ENCODE measurements around the gene ANKRD2. TPM values are rescaled to one million over a fixed set of nuclear protein-coding genes. Genes with fewer than 3 reads are reported as not detected.

The ANKRD2 gene, protein sequence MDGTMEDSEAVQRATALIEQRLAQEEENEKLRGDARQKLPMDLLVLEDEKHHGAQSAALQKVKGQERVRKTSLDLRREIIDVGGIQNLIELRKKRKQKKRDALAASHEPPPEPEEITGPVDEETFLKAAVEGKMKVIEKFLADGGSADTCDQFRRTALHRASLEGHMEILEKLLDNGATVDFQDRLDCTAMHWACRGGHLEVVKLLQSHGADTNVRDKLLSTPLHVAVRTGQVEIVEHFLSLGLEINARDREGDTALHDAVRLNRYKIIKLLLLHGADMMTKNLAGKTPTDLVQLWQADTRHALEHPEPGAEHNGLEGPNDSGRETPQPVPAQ
- 0.65 and 1.1 TPM in 2 replicates for total RNA-seq

DNA sequence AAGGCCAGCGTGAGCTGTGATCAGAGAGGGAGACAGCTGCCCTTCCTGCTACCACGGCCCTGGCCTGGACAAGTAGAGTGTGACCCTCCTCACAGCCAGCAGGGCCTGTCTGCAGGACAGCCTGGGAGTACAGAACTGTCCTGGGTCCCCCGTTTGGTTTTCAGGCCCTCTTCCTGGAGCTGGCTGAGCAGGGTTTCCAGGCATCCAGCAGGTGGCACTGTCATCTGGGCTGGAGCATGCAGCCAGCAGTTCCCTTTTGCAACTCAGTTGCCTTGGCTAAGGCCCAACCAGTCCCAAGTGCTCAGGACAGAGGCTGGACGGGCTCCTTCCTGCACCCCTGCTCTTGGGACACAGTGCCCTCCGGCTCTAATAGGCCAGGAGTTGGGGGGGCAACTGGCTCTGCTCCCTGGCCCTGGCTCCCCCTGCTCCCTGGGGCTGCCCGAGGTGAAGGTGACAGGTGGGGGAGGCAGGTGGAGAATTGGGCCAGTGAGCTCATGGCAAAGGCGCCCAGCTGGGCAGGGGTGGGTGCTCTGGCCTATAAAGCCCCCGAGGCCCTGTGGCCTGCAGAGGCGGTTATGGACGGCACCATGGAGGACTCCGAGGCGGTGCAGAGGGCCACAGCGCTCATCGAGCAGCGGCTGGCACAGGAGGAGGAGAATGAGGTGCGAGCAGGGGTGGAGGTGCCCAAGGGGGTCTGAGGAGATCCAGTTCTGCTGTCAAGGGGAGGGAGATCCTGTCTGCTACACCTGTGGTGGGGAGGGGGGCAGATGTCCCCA is at the start of gene ANKRD2:
ANKRD2 (plus strand) TSS at position 566 of the 776 bp plus-strand sequence; CDS start at position 576, 10 bp downstream.

DNA sequence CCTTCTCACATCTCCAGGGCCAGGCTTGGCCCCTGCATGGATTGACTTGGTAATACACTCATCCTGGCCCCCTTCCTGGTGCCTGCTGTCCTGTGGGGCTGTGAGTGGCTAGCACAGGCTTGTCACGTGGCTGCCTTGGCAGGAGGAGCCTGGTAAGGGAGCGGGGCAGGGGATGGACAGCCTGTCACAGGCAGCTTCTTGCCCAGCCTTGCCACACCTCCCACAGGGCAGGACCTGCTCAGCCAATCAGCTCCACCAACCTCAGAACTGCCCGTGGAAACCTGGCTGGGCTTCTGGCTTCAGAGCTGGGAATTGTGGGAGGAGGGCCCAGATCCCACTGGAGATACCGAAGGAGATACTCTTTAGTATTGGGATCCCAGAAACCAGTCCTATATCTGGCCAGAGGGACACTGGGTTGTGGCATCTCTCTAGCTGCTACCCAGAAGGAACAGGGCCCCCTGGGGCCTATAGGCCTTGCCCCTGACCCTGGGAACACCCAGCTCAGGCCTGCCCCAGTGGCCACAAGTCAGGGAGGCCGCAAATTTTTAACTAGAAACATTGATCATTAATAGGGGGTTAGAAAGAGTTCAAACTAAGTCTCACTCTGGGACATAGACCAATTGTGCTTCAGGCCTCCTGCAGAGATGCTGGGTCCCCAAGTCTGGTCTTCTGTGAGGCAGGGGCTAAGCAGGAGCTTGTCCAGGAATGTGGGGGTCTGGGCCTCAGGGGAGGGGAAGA is 11.7 kb downstream of the ANKRD2 start, which contains the start of gene HOGA1:
HOGA1 (plus strand) TSS at position 330 of the 738 bp plus-strand sequence; CDS start at position 645, 315 bp downstream.

DNA sequence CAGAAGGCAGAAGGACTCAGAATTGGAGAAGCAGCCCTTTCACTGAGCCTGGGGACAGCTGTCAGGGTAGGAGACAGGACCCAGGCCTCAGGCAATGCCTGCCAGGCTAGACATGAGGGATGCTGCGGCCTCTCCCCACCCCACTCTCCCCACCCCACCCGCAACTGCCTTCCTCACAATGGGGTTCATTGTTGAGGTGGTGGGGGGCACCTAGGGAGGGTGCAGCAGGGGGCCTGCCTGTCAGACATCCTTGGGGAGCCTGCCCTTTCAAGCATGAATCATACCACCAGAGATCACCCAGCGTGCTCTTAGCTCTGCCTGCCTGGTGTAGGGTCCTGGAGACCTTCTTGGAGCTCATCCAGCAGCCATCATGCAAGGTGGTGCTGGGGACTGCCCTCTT is 16.9 kb downstream of the ANKRD2 start, which contains the start of gene C10orf62:
C10orf62 (plus strand) TSS at position 243 of the 400 bp plus-strand sequence. CDS start 177 bp downstream, outside the sequence.

DNA sequence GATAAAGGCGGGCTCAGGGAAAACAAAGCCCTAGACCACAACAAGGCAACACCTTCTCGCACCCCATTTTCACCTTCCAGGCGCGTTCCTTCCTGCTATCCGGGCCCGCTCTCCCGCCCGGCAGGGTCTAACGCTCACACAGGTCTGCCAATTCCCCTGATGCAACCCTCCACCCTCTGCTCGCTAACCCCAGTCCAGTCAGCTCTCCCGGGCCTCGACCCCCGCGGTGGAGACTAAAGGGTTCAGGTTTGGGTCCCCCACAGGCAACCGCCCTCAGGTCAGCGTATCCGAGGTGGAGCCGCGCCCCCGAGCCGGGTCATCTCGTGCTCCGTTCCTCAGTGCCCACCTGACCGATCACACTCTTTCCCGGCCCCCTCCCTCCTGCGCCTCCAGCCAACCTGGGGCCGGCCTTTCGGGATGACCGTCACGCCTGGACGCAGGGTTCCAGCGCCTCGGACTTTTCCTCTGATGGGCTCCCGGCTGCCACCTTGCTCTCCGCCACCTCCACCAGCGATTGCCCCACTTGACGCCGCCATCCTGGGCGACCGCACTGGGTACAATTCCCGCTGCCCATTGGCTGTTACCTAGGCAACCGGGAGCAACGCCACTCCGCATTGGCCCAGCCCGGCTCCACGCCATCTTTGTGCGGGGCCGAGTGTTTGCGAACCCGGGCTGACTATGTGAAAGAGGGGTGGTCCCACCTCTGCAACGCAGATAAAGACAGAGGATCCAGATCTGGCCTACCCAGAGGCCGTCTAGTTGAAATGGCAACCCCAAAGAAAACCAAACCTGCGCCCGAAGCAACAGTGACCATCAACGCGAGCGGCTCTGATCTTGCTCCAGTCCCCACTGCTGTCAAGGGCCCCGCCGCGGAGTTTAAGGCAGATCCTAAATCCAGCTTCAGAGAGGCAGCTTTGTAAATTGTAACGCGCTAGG is 60.6 kb downstream of the ANKRD2 start, which contains the start of gene MORN4:
MORN4 (minus strand) TSS at position 552 of the 936 bp plus-strand sequence. CDS start 13,847 bp downstream, outside the sequence.

Other genes starting within 250 kb of the ANKRD2 start
- 9.5 and 11.4 TPM in 2 replicates for gene FRAT2, start 238.1 kb upstream of the ANKRD2 start, total RNA-seq
- gene RRP12, start 171.4 kb upstream of the ANKRD2 start, total RNA-seq, result 24.8 and 25.0 TPM in 2 replicates
- gene PGAM1, start 146.6 kb upstream of the ANKRD2 start, total RNA-seq, result 491 and 495 TPM in 2 replicates
- gene EXOSC1, start 126.8 kb upstream of the ANKRD2 start, total RNA-seq, result 38.2 and 45.1 TPM in 2 replicates
- 56.7 and 56.8 TPM in 2 replicates for gene ZDHHC16, start 126.6 kb upstream of the ANKRD2 start, total RNA-seq
- 117 and 122 TPM in 2 replicates for gene MMS19, start 74.4 kb upstream of the ANKRD2 start, total RNA-seq
- 76.6 and 84.6 TPM in 2 replicates for gene UBTD1, start 73.9 kb upstream of the ANKRD2 start, total RNA-seq
- 0.33 and 0.38 TPM in 2 replicates for gene HOGA1, start 11.6 kb downstream of the ANKRD2 start, total RNA-seq
- 0.10 TPM in 1 of 2 replicates, not detected in the other for gene C10orf62, start 16.9 kb downstream of the ANKRD2 start, total RNA-seq
- gene MORN4, start 60.7 kb downstream of the ANKRD2 start, total RNA-seq, result 0.76 and 2.9 TPM in 2 replicates
- gene PI4K2A, start 67.9 kb downstream of the ANKRD2 start, total RNA-seq, result 16.2 and 17.3 TPM in 2 replicates
- 2.9 and 3.9 TPM in 2 replicates for gene AVPI1, start 114.5 kb downstream of the ANKRD2 start, total RNA-seq
- 46.7 and 54.4 TPM in 2 replicates for gene MARVELD1, start 141.0 kb downstream of the ANKRD2 start, total RNA-seq
- gene ZFYVE27, start 164.3 kb downstream of the ANKRD2 start, total RNA-seq, result 16.7 and 21.9 TPM in 2 replicates
- not detected in 2 replicates for gene SFRP5, start 199.2 kb downstream of the ANKRD2 start, total RNA-seq